ENCODE results near the gene ABCB6.

ABCB6 gene

DNA sequence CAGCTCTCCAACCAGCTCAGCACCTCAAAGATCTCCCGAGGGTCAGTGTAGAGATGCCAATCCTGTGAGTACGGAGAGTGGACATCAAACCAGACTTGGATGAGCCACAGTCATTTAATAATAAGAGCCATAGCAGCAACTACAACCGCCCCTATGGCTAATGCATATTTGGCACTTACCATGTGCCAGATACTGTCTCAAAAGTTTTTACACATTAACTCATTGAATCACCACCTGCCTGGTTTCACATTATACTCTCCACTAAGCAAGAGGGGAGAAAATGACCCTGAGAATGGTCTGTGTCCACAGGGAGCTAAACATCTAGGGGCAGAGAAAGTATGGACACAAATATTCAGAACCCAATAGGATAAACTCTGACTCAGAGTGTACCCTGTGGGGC is 44.6 kb downstream of the ABCB6 start:
- no peak overlapping the region for H3K4me2 ChIP-seq
- H3K4me1 ChIP-seq, result peaks cover 25% of the 10 kb centered on the region
- H3K4me3 ChIP-seq, result no peak overlapping the region
- no peaks in the 10 kb centered on the region for H3K27me3 ChIP-seq
- H3K9ac ChIP-seq, result peak overlapping the region; percentile 16; the same call in 1 of the 2 replicates
- H3K27ac ChIP-seq, result no peak overlapping the region
- H4K20me1 ChIP-seq, result peaks cover 14% of the 10 kb centered on the region; the same call in 1 of the 2 replicates
- peaks cover 43% of the 10 kb centered on the region for H3K36me3 ChIP-seq
- no peak for TF ChIP-seq Cebpa-rat (IDR thresholded peaks at IDR 0.05)
- no peaks in the 10 kb centered on the region for H3K9me3 ChIP-seq

GRCh38 chr2:219173176-219173575 is 45.6 kb downstream of the ABCB6 start:
- Histone ChIP-seq H4K20me1 (peaks cover 8% of the 10 kb centered on the region; the same call in 1 of the 2 replicates), H3K4me1 (peaks cover 20% of the 10 kb centered on the region), H3K36me3 (peaks cover 43% of the 10 kb centered on the region), H3K27ac (no peak overlapping the region), H3K4me2 (no peak overlapping the region), H3K27me3 (no peaks in the 10 kb centered on the region), H3K4me3 (no peak overlapping the region), H3K9me3 (no peaks in the 10 kb centered on the region), H3K9ac (no peak overlapping the region)
- TF ChIP-seq Cebpa-rat (IDR thresholded peaks at IDR 0.05), result no peak

DNA sequence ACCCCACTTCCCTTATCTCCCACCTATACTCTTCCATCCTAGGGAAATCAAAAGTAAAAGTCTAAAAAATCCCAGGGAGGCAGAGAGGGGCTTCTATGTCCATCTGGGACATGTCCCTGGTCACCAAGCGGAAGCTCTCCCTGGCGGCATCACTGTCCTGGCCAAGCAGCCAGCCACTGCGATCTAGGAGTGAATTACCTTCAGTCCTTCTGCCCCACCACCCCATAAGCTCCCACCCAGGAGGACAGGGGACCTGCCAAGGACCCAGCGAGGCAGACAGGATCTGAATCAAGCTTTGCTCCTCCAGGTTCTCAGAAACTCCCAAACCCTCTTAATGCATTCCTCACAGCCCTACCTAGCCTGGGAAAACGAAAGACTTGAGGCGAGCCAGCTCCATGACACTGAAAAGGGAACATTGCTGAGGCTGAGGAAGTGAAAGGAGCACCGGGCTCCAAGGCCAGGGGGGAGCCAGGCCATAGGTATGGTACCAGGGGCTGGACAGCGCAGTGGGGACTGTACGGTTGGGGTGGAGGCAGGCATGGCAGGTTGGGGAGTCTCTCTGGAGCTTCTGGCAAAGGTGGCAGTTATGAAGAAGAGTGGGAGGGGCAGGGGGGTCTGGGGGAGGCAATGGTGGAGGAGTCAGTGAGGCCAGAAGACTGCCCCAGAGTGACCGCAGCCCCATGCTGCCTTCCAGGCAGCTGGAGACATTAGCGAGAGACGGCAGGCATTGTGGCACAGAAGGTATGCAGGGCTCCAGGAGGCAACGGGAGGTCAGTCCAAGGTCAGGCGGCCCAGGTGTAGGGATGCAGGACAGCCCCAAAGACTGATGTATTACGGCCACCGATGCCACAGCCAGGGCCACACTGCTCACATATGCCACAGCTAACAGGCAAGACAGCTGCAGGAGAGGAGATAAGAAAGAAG is 46.3 kb downstream of the ABCB6 start:
- Histone ChIP-seq H4K20me1 (peaks cover 8% of the 10 kb centered on the region; the same call in 1 of the 2 replicates), H3K4me1 (peaks cover 20% of the 10 kb centered on the region), H3K9me3 (no peaks in the 10 kb centered on the region), H3K27me3 (no peaks in the 10 kb centered on the region), H3K9ac (no peak overlapping the region), H3K4me2 (no peak overlapping the region), H3K36me3 (peaks cover 43% of the 10 kb centered on the region), H3K4me3 (no peak overlapping the region), H3K27ac (no peak overlapping the region)
- no peak for TF ChIP-seq Cebpa-rat (IDR thresholded peaks at IDR 0.05)

GRCh38 chr2:219171231-219171651 is 47.5 kb downstream of the ABCB6 start:
- TF ChIP-seq Cebpa-rat (IDR thresholded peaks at IDR 0.05), result no peak
- Histone ChIP-seq H3K4me3 (no peak overlapping the region), H3K27me3 (no peaks in the 10 kb centered on the region), H3K9me3 (no peaks in the 10 kb centered on the region), H4K20me1 (peaks cover 8% of the 10 kb centered on the region; the same call in 1 of the 2 replicates), H3K4me2 (no peak overlapping the region), H3K27ac (no peak overlapping the region), H3K9ac (no peak overlapping the region), H3K4me1 (peaks cover 20% of the 10 kb centered on the region), H3K36me3 (peaks cover 43% of the 10 kb centered on the region)

DNA sequence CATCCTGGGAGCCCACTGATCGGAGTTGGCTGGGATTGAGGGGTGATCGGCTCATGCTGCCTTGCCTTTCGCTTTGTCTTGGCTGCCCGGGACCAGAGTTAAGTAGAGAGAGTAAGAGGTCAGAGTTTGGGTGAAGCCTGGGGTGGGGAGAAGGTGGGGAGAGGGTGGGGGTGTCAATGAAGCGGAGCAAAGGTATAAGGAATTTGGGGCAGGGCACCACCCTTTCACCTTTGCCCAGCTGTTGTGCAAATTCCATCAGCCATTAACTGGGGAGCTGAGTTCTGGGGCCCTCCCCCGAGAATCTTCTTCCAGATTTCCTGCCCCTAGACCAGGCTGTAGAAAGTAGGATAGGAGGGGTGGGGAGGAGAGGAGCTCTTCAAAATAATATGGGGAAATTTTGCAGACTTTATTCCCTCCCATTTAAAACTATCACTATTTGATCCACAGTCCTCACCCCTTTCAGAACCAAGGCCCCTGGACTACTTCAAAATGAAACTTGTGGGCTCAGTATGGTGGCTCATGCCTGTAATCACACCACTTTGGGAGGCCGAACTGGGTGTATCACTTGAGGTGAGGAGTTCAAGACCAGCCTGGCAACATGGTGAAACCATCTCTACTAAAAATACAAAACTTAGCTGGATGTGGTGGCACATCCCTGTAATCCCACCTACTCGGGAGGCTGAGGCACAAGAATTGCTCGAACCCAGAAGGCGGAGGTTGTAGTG is 48.7 kb downstream of the ABCB6 start, which contains the start of gene SLC23A3:
Gene SLC23A3, minus strand, starts transcription at position 100 of the 725 bp plus-strand sequence. Its CDS starts 45 bp downstream, at position 55.
- no peak for TF ChIP-seq Cebpa-rat (IDR thresholded peaks at IDR 0.05)
- Histone ChIP-seq H3K4me2 (no peak within 1 kb of the TSS), H3K36me3 (peaks cover 39% of the 10 kb centered on the region), H3K9me3 (no peaks in the 10 kb centered on the region), H3K27me3 (no peaks in the 10 kb centered on the region), H4K20me1 (peaks cover 8% of the 10 kb centered on the region; the same call in 1 of the 2 replicates), H3K9ac (no peak within 1 kb of the TSS), H3K4me3 (no peak within 1 kb of the TSS), H3K4me1 (peaks cover 8% of the 10 kb centered on the region), H3K27ac (no peak within 1 kb of the TSS)

GRCh38 chr2:219168932-219169331 is 49.8 kb downstream of the ABCB6 start:
- Histone ChIP-seq H3K4me3 (no peak overlapping the region), H3K27ac (no peak overlapping the region), H3K4me2 (no peak overlapping the region), H3K9ac (no peak overlapping the region), H4K20me1 (peaks cover 8% of the 10 kb centered on the region; the same call in 1 of the 2 replicates), H3K4me1 (no peaks in the 10 kb centered on the region), H3K27me3 (no peaks in the 10 kb centered on the region), H3K9me3 (no peaks in the 10 kb centered on the region), H3K36me3 (peaks cover 27% of the 10 kb centered on the region)
- TF ChIP-seq Cebpa-rat (IDR thresholded peaks at IDR 0.05), result no peak

- Histone ChIP-seq H3K9me3 (no peaks in the 10 kb centered on the region), H3K36me3 (peaks cover 23% of the 10 kb centered on the region), H3K4me3 (no peak overlapping the region), H3K4me1 (no peaks in the 10 kb centered on the region), H3K9ac (no peak overlapping the region), H3K4me2 (no peak overlapping the region), H4K20me1 (0 out of 2 replicates have a peak, but pooled peaks cover 7% of the 10 kb centered on the region), H3K27ac (no peak overlapping the region), H3K27me3 (no peaks in the 10 kb centered on the region)
- no peak for TF ChIP-seq Cebpa-rat (IDR thresholded peaks at IDR 0.05)
Observed at GRCh38 chr2:219168526-219168925, 50.2 kb downstream of the ABCB6 start.

DNA sequence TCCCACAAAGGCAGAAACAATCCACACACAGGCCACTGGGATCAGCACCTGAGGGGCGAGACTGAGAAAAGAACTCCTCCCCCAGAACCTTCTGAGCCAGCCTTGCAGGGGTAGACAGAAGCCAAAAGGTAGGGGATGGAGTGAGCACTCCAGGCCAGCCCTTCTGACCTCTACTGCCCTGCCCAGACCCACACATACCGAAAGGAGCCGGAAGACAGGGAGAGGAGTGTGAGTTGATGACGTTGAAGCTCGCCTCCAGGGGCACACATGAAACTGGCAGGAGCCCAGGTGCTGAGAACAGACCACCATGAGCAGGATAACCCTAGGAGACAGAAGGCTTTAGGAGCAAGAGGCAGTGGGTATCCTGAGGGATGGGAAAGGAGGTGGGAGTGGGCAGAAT is 50.8 kb downstream of the ABCB6 start:
- Histone ChIP-seq H3K27ac (no peak overlapping the region), H3K36me3 (peaks cover 18% of the 10 kb centered on the region)

GRCh38 chr2:219165058-219165911 is 53.5 kb downstream of the ABCB6 start:
- no peak overlapping the region for H3K4me3 ChIP-seq
- no peak overlapping the region for H3K9ac ChIP-seq
- peaks cover 8% of the 10 kb centered on the region for H3K4me1 ChIP-seq
- H3K9me3 ChIP-seq, result no peaks in the 10 kb centered on the region
- no peaks in the 10 kb centered on the region for H3K27me3 ChIP-seq
- H3K27ac ChIP-seq, result no peak overlapping the region
- no peaks in the 10 kb centered on the region for H4K20me1 ChIP-seq
- no peak overlapping the region for H3K4me2 ChIP-seq
- TF ChIP-seq Cebpa-rat (IDR thresholded peaks at IDR 0.05), result no peak
- H3K36me3 ChIP-seq, result no peaks in the 10 kb centered on the region

More for the DNA sequence above, 50.8 kb downstream of the ABCB6 start:
- Histone ChIP-seq H3K4me1 (no peaks in the 10 kb centered on the region), H3K9ac (no peak overlapping the region), H3K4me2 (no peak overlapping the region), H3K27me3 (no peaks in the 10 kb centered on the region), H3K4me3 (no peak overlapping the region), H3K9me3 (no peaks in the 10 kb centered on the region), H4K20me1 (0 out of 2 replicates have a peak, but pooled peaks cover 1% of the 10 kb centered on the region)
- TF ChIP-seq Cebpa-rat (IDR thresholded peaks at IDR 0.05), result no peak

Measured in BLaER1 (cell line).